Activated CD8-positive, alpha-beta memory T cell treated with anti-CD3 and anti-CD28 coated beads for 4 hours (primary cell): Measurements from ENCODE around the gene MMD.
"Not testable (repeated sequence)": the region's sequence is repeated elsewhere in the genome, so short reads cannot be mapped to it uniquely, and the experiment has no call there.

Source experiments
- DNase-seq, 2 donors: peaks; one replicate each; pipeline ENCODE4 v3.0.0-alpha.2; 2020; ENCODE audit warnings: low read depth in 2 of 2

The MMD gene

GRCh38 chr17:55394357-55395021, 27.1 kb downstream of the MMD start:
- DNase-seq, result no peak

- no peak for DNase-seq
These were observed 29.7 kb downstream of the MMD start for GRCh38 chr17:55391764-55392467.

GRCh38 chr17:55391244-55391757, 30.3 kb downstream of the MMD start:
- DNase-seq, result no peak

GRCh38 chr17:55390364-55390977, 31.2 kb downstream of the MMD start:
- no peak for DNase-seq

GRCh38 chr17:55389715-55390114, 31.9 kb downstream of the MMD start:
- DNase-seq, result not testable (repeated sequence)

- DNase-seq, result no peak
These were observed 32.8 kb downstream of the MMD start for GRCh38 chr17:55388842-55389241.

GRCh38 chr17:55386796-55387332, 34.8 kb downstream of the MMD start:
- DNase-seq, result no peak

- no peak for DNase-seq
These were observed 36.9 kb downstream of the MMD start for GRCh38 chr17:55384643-55385232.

GRCh38 chr17:55383771-55384642, 37.6 kb downstream of the MMD start:
- DNase-seq, result no peak

GRCh38 chr17:55381017-55381770, 40.4 kb downstream of the MMD start:
- no peak for DNase-seq

GRCh38 chr17:55377671-55378275, 43.9 kb downstream of the MMD start:
- no peak for DNase-seq

GRCh38 chr17:55368706-55369105, 52.9 kb downstream of the MMD start:
- no peak for DNase-seq

- DNase-seq, result no peak
These were observed 55.6 kb downstream of the MMD start for GRCh38 chr17:55366020-55366481.

- DNase-seq, result no peak
These were observed 58.6 kb downstream of the MMD start for GRCh38 chr17:55363033-55363432.

- DNase-seq, result no peak
These were observed 60.7 kb downstream of the MMD start for GRCh38 chr17:55360971-55361370.

- DNase-seq, result peak; percentile 9 to 36
These were observed 65.0 kb downstream of the MMD start for GRCh38 chr17:55356434-55357328.

- no peak for DNase-seq
These were observed 66.7 kb downstream of the MMD start for GRCh38 chr17:55354941-55355340.

GRCh38 chr17:55354010-55354409, 67.6 kb downstream of the MMD start:
- no peak for DNase-seq

- DNase-seq, result no peak
These were observed 70.4 kb downstream of the MMD start for GRCh38 chr17:55351226-55351625.
